HG03103 (cell line): Measurements from ENCODE around the gene MCM5.
"Not testable (repeated sequence)": the region's sequence is repeated elsewhere in the genome, so short reads cannot be mapped to it uniquely, and the experiment has no call there.

ENCODE experiments used
- ATAC-seq: cut with Tn5 transposase; IDR thresholded peaks from one replicate; pipeline ENCODE4 v1.9.1; 2021; ENCODE audit warnings: low read depth; ENCODE audit not compliant: unreplicated experiment

The MCM5 gene

GRCh38 chr22:35378621-35379020 lies 21.3 kb upstream of the MCM5 start:
- no peak for ATAC-seq

- ATAC-seq = no peak
Measured at GRCh38 chr22:35379146-35379993, 20.6 kb upstream of the MCM5 start.

DNA sequence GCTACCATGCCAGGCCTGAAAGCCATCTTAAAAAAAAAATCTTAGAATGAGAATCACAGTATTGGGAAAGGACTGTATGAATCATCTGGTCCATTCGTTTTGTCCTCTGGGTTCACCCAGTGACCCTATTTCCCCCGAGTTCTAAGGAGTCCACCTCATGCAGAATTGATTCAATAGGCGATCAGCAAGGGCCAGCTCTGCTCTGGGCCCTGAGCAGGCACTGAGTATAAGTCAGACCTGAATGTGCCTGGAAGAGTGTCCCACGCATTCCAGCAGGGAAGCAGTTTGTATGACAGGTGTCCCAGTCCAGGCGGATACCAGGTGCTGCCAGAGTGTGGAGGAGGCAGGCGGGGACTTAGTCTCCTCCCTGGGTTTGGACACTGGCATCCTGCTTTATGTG lies 19.9 kb upstream of the MCM5 start:
- no peak for ATAC-seq

DNA sequence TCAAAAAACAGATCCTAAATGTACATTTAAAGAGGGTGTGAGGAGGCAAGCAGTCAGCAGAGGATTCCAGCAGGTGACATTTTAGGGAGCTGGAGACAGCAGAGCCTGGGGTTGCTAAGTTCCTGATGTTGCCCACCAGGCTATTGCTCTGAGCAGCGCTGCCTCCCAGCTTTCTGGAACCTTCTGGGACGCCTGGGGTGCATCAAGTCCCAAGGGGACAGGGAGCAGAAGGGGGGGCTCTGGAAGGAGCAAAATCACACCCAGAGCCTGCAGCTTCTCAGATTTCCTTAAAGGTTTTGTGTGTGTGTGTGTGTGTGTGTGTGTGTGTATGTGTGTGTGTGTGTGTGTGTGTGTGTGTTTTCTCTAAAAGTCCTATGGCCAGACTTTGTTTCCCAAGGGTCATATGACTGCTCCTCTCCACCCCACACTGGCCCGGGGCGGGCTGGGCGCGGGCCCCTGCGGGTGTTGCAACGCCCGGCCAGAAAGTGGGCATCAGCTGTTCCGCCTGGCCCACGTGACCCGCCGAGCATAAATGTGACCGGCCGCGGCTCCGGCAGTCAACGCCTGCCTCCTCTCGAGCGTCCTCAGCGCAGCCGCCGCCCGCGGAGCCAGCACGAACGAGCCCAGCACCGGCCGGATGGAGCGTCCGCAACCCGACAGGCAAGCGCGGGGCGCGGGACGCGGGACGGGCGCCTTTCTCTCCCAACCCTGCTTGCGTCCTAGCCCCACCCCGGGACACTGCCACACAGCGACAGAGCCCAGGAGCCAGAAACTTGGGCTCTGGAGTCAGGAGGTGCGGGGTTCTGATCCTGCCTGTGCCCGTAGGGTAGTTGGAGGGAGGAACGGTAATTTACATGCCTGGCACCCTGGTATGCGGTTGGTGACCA lies 19.2 kb upstream of the MCM5 start, which contains the start of gene HMOX1:
HMOX1 (plus strand) TSS at position 560 of the 887 bp plus-strand sequence; CDS start at position 638, 78 bp downstream.
- peak; percentile 48 for ATAC-seq

DNA sequence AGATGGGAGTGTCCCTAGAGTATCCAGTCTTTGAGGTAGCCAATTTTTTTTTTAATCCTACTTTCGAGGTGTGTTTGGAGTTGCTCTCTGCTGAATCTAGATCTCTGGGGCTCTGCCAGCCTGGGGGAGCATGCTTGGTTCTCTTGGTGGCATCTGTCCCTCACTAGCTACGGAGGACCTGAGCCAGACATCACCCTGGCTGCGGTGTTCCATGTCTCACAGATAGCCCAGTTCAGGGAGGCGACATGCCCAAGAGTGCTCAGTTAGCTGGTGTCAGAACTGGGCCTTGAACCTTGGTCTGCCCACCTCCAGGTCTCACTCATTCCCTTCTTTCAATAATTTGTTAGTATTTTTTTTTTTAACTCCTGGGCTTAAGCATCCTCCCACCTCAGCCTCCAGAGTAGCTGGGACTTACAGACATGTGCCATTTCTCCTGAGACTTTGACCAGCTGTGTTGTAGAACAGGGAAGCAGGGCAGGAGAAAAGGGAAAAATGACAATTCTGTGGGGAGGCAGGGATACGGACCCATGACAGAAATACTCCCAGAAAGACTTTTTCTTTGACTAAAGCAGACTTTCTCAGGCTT lies 18.4 kb upstream of the MCM5 start:
- ATAC-seq = no peak

DNA sequence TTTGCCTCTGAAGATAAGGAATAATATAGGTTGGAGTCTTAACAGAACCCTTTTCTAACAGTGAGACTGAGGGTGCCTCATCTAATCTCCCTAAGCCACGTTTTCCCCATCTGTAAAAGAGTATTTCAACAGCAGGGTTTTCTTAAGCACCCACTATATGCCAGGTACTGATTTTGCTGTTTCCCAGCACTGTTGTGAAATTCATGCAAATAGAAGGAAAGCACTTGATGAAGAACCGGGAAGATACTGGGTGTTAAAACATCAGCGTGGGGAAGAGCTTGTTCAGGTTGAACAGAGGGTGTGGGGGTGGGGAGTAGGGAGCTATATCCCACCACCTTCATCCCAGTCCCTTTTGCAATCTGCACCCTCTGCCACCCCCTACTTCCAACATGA lies 16.3 kb upstream of the MCM5 start:
- ATAC-seq = no peak

DNA sequence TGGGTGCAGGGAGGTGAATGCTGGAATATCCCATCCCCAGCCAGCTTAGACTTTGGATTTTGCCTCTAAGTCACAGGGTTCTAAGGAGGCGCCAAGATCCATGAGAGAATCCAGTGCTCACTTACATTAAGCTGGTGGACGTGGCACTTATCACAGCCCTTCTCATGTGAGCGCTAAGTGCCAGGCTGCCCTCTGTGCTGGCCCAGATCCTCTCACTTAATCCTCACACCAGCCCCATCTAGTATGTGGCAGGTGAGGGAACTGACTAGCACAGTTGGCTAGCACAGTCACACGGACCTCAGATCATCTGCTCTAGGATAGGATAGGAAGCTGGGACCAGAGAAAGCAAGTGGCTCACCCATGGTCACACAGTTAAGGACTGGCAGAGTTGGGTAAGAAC lies 15.4 kb upstream of the MCM5 start:
- ATAC-seq = no peak

- no peak for ATAC-seq
Measured at GRCh38 chr22:35384975-35385588, 14.9 kb upstream of the MCM5 start.

DNA sequence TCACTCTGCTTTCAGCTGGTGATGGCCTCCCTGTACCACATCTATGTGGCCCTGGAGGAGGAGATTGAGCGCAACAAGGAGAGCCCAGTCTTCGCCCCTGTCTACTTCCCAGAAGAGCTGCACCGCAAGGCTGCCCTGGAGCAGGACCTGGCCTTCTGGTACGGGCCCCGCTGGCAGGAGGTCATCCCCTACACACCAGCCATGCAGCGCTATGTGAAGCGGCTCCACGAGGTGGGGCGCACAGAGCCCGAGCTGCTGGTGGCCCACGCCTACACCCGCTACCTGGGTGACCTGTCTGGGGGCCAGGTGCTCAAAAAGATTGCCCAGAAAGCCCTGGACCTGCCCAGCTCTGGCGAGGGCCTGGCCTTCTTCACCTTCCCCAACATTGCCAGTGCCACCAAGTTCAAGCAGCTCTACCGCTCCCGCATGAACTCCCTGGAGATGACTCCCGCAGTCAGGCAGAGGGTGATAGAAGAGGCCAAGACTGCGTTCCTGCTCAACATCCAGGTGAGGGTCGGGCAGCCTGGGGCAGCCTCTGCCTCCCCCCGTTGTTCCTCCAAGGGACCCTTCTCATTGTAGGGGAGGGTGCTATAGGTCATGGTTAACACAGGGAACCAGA lies 13.2 kb upstream of the MCM5 start:
- no peak for ATAC-seq

DNA sequence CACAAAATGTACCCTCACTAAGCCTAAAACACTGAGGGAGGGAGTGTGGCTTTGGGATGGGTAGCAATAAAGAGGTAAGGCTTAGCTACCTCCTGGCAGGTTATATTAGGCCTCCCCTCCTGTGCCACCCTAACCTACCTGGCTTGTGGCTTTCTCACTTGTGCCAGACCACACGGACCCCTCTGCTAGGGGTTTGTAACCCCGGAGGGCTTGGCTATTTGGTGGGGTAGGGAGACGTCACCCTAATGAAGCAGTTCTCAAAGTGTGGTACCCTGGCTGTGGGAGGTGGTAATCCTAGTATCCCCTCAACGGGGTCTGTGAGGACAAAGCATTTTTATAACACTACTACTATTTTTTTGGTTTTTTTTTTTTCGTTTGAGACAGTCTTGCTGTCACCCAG lies 9.0 kb upstream of the MCM5 start:
- no peak for ATAC-seq

DNA sequence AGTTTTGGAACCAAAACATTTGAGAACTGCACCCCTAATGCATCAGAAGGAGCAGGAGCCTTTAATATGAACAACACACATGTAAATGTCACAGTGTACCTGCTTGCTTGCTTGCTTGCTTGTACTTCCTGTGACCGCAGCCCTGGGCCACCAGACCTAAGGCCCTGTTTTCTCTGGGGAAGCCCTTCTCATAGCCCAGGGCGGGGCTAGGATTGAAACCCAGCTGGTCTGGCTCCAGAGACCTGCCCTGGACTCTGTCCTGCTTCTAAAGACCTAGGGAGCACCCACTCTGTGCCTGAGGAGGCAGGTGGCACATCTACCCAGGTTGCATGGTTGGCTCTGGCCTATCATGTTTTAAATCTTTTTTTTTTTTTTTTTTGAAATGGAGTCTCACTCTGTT lies 7.6 kb upstream of the MCM5 start:
- ATAC-seq = no peak

- ATAC-seq = no peak
Measured at GRCh38 chr22:35393116-35394010, 6.6 kb upstream of the MCM5 start.

DNA sequence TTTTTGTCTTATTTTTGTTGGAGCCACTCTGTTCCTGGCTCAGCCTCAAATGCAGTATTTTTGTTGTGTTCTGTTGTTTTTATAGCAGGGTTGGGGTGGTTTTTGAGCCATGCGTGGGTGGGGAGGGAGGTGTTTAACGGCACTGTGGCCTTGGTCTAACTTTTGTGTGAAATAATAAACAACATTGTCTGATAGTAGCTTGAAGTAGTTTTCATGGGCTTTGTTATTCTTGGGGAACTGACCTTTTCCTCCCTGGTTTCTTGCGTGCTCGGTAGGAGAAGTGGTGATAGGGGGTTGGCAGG lies 6.0 kb upstream of the MCM5 start:
- no peak for ATAC-seq

DNA sequence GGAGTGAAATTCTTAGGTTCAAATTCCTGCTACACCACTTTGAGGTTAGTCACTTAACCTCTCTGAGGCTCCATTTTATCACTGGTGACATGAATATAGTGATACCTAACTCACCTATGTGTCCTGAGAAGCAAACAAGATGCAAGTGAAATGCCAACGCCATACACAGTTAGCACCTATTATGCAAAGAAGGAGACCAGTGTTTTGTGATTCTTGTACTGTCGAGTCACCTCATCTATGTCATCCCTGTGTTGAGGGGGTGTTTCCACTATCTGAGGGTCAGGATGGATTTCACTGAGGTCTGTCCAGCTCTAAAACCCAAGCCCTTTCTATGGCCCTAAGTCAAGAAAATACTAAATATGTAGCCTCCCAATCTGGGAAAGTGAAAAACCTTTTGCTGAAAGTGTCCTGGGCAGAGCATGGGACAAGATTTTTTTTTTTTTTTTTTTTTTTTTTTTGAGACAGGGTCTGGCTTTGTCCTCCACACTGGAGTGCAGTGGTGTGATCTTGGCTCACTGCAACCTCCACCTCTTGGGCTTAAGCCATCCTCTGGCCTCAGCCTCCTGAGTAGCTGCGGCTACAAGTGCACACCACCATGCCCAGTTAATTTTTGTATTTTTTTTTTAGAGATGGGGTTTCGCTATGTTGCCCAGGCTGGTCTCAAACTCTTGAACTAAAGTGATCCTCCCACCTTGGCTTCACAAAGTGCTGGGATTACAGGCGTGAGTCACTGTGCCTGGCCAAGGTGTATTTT lies 5.0 kb upstream of the MCM5 start:
- ATAC-seq = no peak

- not testable (repeated sequence) for ATAC-seq
Measured at GRCh38 chr22:35396622-35397021, 3.3 kb upstream of the MCM5 start.

DNA sequence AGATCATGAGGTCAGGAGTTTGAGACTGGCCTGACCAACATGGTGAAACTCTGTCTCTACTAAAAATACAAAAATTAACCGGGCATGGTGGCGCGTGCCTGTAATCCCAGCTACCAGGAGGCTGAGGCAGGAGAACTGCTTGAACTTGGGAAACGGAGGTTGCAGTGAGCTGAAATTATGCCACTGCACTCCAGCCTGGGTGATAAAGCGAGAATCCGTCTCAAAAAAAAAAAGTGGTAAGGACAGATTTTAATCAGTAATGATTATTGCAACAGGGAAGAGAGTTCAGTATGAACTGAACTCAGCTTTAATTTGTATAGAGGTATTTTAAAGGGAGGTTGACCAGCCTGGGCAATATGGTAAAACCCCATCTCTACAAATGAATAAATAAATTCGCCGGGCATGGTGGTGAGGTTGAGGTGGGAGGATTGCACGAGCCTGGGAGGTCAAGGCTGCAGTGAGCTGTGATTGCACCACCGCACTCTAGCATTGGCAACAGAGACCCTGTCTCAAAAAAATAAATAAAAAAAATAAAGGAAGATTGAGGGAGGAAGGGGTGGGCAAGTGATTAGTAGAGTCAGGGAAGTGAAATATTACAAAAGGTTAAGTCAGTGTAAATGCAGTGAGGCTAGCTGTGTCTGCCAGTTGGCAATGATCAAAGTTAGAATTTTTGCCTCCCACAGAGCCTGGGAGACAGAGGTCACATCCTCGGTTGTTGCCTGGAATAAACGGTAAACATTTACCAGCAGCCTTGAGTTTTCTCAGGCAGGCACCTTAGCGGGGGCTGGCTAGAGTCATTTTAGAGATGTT lies 2.6 kb upstream of the MCM5 start:
- no peak for ATAC-seq

GRCh38 chr22:35398591-35398973 lies 1.4 kb upstream of the MCM5 start:
- no peak for ATAC-seq

DNA sequence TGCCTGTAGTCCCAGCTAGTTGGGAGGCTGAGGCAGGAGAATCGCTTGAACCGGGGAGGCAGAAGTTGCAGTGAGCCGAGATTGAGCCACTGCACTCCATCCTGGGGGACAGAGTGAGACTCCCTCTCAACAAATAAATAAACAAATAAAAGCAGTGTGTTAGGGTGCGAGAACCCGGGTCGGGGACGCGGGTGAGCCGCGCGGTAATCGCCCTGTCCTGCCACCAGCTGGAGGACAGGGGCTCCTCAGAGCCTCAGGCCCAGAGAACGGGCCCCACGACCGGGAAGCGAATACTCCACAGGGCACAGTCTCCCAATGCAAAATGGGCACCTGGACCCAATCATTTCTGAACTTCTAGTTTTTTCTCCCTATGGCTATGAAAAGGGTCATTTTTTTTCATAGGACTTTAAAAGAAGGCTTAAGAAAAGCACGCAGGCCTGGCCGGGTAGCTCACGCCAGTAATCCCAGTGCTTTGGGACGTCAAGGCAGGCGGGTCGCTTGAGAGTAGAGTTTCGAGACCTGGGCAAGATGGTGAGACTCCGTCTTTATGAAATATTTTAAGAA lies 744 bp upstream of the MCM5 start:
- ATAC-seq = no peak
